ENCODE results near the gene HYOU1.

DNA sequence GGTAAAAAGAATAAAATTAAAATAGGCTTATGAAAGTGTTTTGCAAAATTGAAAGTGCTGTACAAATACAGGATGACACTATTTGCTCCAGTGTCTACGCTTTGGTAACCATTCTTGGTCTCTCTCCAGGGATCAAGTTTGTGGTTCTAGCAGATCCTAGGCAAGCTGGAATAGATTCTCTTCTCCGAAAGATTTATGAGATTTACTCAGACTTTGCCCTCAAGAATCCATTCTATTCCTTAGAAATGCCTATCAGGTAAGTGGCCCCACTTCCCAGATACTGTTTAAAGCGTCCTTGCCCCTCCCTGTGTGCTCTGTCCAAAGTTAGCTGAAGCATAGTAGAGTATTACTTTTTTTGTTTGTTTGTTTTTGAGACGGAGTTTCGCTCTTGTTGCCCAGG lies 35.4 kb downstream of the HYOU1 start:
- TF ChIP-seq, protein P1, sequence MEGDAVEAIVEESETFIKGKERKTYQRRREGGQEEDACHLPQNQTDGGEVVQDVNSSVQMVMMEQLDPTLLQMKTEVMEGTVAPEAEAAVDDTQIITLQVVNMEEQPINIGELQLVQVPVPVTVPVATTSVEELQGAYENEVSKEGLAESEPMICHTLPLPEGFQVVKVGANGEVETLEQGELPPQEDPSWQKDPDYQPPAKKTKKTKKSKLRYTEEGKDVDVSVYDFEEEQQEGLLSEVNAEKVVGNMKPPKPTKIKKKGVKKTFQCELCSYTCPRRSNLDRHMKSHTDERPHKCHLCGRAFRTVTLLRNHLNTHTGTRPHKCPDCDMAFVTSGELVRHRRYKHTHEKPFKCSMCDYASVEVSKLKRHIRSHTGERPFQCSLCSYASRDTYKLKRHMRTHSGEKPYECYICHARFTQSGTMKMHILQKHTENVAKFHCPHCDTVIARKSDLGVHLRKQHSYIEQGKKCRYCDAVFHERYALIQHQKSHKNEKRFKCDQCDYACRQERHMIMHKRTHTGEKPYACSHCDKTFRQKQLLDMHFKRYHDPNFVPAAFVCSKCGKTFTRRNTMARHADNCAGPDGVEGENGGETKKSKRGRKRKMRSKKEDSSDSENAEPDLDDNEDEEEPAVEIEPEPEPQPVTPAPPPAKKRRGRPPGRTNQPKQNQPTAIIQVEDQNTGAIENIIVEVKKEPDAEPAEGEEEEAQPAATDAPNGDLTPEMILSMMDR (IDR thresholded peaks at IDR 0.05): no peak
- TF ChIP-seq ZFX (IDR thresholded peaks at IDR 0.05; ENCODE audit: borderline replicate concordance): no peak

Data from 22Rv1 (cell line).